Suprapubic skin (tissue), 3 donors: Measurements from ENCODE around the gene ZNF610.

ENCODE experiments used
- POLR2AphosphoS5 ChIP-seq, 3 donors: sonication (generic); formaldehyde crosslinking; IDR thresholded peaks; one replicate each; pipeline ENCODE4 v1.6.1; 2017; ENCODE audit warnings: antibody characterized with exemption in 3 of 3
- TF ChIP-seq, protein P1 (sequence below), 2 donors: fragments of 200-600 bp in 1 of 2; fragments of 450-650 bp in 1 of 2; sonication (generic) in 1 of 2; IDR thresholded peaks; one replicate each; pipeline ENCODE4 v1.5.1; 2016 to 2019; ENCODE audit warnings: antibody characterized with exemption in 2 of 2, mild to moderate bottlenecking in 1 of 2, moderate library complexity in 1 of 2

DNA sequence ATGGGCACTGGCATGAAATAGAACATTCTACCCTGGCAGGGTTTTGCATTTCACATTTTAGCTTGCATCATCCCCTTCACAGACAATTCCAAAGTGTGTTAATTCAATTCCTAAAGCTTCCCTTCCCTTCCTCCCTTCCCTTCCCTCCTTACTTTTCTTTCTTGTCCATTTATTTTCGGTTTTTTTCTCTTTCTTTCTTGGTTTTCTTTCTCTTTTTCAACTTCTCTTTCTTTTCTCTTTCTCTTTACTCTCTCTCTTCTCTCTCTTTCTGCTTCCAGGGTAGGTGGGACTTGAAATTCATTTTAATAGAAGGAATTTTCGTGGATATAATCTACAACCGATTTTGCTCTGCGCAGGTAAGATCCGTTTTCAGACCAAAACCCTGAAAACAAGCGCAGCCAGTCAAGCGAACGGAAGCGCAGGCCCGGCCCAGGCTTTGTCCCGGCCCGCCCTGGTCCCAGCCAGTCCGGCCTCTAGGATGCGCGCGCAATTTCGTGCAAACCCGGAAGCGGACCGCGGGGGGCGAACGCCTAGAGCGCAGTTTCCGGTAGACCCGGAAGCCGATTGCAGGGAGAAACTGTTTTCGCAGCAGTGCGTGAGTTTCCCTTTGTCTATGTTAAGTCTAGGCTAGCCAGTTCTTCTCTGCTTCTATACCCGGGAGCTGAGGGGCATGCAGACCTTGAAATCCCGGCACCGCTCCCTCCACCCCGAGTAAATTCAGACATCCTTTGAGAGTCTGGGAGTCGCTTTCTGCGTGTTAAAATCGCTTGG lies 61.5 kb downstream of the ZNF610 start, which contains the start of gene ZNF528:
- TF ChIP-seq, protein P1, sequence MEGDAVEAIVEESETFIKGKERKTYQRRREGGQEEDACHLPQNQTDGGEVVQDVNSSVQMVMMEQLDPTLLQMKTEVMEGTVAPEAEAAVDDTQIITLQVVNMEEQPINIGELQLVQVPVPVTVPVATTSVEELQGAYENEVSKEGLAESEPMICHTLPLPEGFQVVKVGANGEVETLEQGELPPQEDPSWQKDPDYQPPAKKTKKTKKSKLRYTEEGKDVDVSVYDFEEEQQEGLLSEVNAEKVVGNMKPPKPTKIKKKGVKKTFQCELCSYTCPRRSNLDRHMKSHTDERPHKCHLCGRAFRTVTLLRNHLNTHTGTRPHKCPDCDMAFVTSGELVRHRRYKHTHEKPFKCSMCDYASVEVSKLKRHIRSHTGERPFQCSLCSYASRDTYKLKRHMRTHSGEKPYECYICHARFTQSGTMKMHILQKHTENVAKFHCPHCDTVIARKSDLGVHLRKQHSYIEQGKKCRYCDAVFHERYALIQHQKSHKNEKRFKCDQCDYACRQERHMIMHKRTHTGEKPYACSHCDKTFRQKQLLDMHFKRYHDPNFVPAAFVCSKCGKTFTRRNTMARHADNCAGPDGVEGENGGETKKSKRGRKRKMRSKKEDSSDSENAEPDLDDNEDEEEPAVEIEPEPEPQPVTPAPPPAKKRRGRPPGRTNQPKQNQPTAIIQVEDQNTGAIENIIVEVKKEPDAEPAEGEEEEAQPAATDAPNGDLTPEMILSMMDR (IDR thresholded peaks at IDR 0.05), result no peak
- TF ChIP-seq POLR2AphosphoS5 (IDR thresholded peaks at IDR 0.05), result peak; percentile 34 to 79 (median 67)
